ENCODE data around the gene PAQR7.

PAQR7 gene

GRCh38 chr1:25891606-25892005 lies 16.1 kb upstream of the PAQR7 start:
- no peak for TF ChIP-seq CTCF (IDR thresholded peaks at IDR 0.05; ENCODE audit: low read depth, low read length)

GRCh38 chr1:25890239-25891034 lies 14.9 kb upstream of the PAQR7 start:
- TF ChIP-seq CTCF (IDR thresholded peaks at IDR 0.05; ENCODE audit: low read depth, low read length): no peak
- H3K4me3 ChIP-seq (ENCODE audit: low read depth, low read length): no peak overlapping the region

More at GRCh38 chr1:25891606-25892005, 16.1 kb upstream of the PAQR7 start:
- no peak overlapping the region for H3K4me3 ChIP-seq (ENCODE audit: low read depth, low read length)

GRCh38 chr1:25889470-25889869 lies 14.0 kb upstream of the PAQR7 start:
- H3K4me3 ChIP-seq (ENCODE audit: low read depth, low read length): no peak overlapping the region
- TF ChIP-seq CTCF (IDR thresholded peaks at IDR 0.05; ENCODE audit: low read depth, low read length): peak; percentile 19; the same call in 1 of the 2 replicates

GRCh38 chr1:25888426-25888987 lies 13.0 kb upstream of the PAQR7 start:
- no peak for TF ChIP-seq CTCF (IDR thresholded peaks at IDR 0.05; ENCODE audit: low read depth, low read length)
- H3K4me3 ChIP-seq (ENCODE audit: low read depth, low read length): no peak overlapping the region

GRCh38 chr1:25885602-25886001 lies 10.1 kb upstream of the PAQR7 start:
- H3K4me3 ChIP-seq (ENCODE audit: low read depth, low read length): no peak overlapping the region
- TF ChIP-seq CTCF (IDR thresholded peaks at IDR 0.05; ENCODE audit: low read depth, low read length): no peak

GRCh38 chr1:25881266-25881665 lies 5.8 kb upstream of the PAQR7 start:
- no peak overlapping the region for H3K4me3 ChIP-seq (ENCODE audit: low read depth, low read length)
- no peak for TF ChIP-seq CTCF (IDR thresholded peaks at IDR 0.05; ENCODE audit: low read depth, low read length)

- TF ChIP-seq CTCF (IDR thresholded peaks at IDR 0.05; ENCODE audit: low read depth, low read length): no peak
These were observed 5.0 kb upstream of the PAQR7 start for GRCh38 chr1:25880518-25880917.

More at GRCh38 chr1:25880518-25880917, 5.0 kb upstream of the PAQR7 start:
- no peak overlapping the region for H3K4me3 ChIP-seq (ENCODE audit: low read depth, low read length)

All from WI38 (cell line).